GM12878 (cell line): Measurements from ENCODE around the gene HNRNPM. TPM values are rescaled to one million over a fixed set of nuclear protein-coding genes. Genes with fewer than 3 reads are reported as not detected.

ENCODE experiments used
- ATAC-seq: fragments of 200-7000 bp; cut with Tn5 transposase; 3 replicates; pipeline ENCODE4 v1.9.1; 2020; ENCODE audit warnings: mild to moderate bottlenecking, moderate library complexity
- BruUV-seq: library from RNA; stranded (reverse); fragments of 400-500 nt; replicated peaks from 2 replicates; lab custom pipeline; 2021; lab: Mats Ljungman, UMichigan
- CTCF ChIA-PET: fragments of 300-600 bp; sonication (Branson Sonifier 250); formaldehyde crosslinking; extraction: SDS; loops from one replicate; lab custom pipeline; 2021; ENCODE audit warnings: inconsistent platforms; lab: Yijun Ruan, JAX
- POLR2A ChIA-PET: fragments of 350-600 bp; formaldehyde crosslinking; extraction: SDS; loops from one replicate; lab custom pipeline; 2021; ENCODE audit warnings: inconsistent platforms; lab: Charles Lee
- RAD21 ChIA-PET: fragments of 300-600 bp; sonication (Branson Sonifier 250); formaldehyde crosslinking; loops from one replicate; lab custom pipeline; 2023; ENCODE audit warnings: antibody characterized with exemption; ENCODE audit not compliant: unreplicated experiment; lab: Charles Lee
- SMC1A ChIA-PET: fragments of 300-600 bp; sonication (Branson Sonifier 250); formaldehyde crosslinking; loops from one replicate; lab custom pipeline; 2023; ENCODE audit not compliant: unreplicated experiment, uncharacterized antibody; lab: Charles Lee
- DNase-seq: peaks from one replicate; pipeline ENCODE4 v3.0.0-alpha.2; 2011; ENCODE audit warnings: low read depth, low spot score
- FAIRE-seq: peaks from 3 replicates; lab custom pipeline; 2011; peaks lifted over from hg19 to GRCh38; lab: Jason Lieb, UNC
- H2AFZ ChIP-seq: 2 replicates; pipeline ENCODE4 v1.6.0; 2011; ENCODE audit warnings: low read depth, low read length, control low read depth; ENCODE audit not compliant: control insufficient read depth
- H3K27ac ChIP-seq: 2 replicates; pipeline ENCODE4 v1.5.1; 2011; ENCODE audit warnings: control low read depth; ENCODE audit not compliant: control insufficient read depth, insufficient read depth
- H3K27me3 ChIP-seq, 2 experiments: replicated peaks in 1 of 2; 2 replicates each; pipeline versions ENCODE4 v1.6.0 to v1.6.1; 2011; ENCODE audit warnings: low read length in 1 of 2; ENCODE audit not compliant: control insufficient read depth in 2 of 2, insufficient read depth in 2 of 2
- H3K36me3 ChIP-seq, 2 experiments: 2 replicates each; pipeline ENCODE4 v1.5.1; 2011; ENCODE audit warnings: low read length in 1 of 2; ENCODE audit not compliant: control insufficient read depth in 2 of 2, insufficient read depth in 2 of 2
- H3K4me1 ChIP-seq: 2 replicates; pipeline ENCODE4 v1.6.1; 2011; ENCODE audit warnings: mild to moderate bottlenecking, low read length, moderate library complexity, mixed read lengths; ENCODE audit not compliant: control insufficient read depth, insufficient read depth
- H3K4me2 ChIP-seq: 2 replicates; pipeline ENCODE4 v1.6.0; 2011; ENCODE audit warnings: control low read depth; ENCODE audit not compliant: control insufficient read depth, insufficient read depth
- H3K4me3 ChIP-seq: fragments of 200-600 bp; sonication (generic); 2 replicates; pipeline ENCODE4 v1.5.1; 2016
- H3K79me2 ChIP-seq: 2 replicates; pipeline ENCODE4 v1.6.0; 2011; ENCODE audit warnings: low read length; ENCODE audit not compliant: control insufficient read depth, insufficient read depth
- H3K9ac ChIP-seq: 2 replicates; pipeline ENCODE4 v1.8.0; 2011; ENCODE audit warnings: low read length, control low read depth, mixed read lengths; ENCODE audit not compliant: control insufficient read depth, insufficient read depth
- H3K9me3 ChIP-seq: replicated peaks from 3 replicates; pipeline ENCODE4 v1.5.1; 2011; ENCODE audit warnings: mild to moderate bottlenecking, low read length; ENCODE audit not compliant: control insufficient read depth, insufficient read depth
- H4K20me1 ChIP-seq: 2 replicates; pipeline ENCODE4 v1.6.0; 2011; ENCODE audit not compliant: control insufficient read depth, insufficient read depth
- BHLHE40 ChIP-seq, 2 experiments: fragments of 450-650 bp in 1 of 2; IDR thresholded peaks; 2 replicates each; pipeline ENCODE4 v1.6.1; 2011 to 2017; ENCODE audit warnings: low read depth in 2 of 2, borderline replicate concordance in 1 of 2, improper control_type of control experiment in 1 of 2, low read length in 1 of 2, mild to moderate bottlenecking in 1 of 2
- CBFB ChIP-seq: IDR thresholded peaks from 2 replicates; pipeline ENCODE4 v1.6.1; 2016; ENCODE audit warnings: antibody characterized with exemption, low read depth
- DPF2 ChIP-seq: fragments of 450-650 bp; IDR thresholded peaks from 2 replicates; pipeline ENCODE4 v1.6.1; 2017; ENCODE audit warnings: mild to moderate bottlenecking
- EED ChIP-seq: sonication (generic); IDR thresholded peaks from 2 replicates; pipeline ENCODE4 v1.6.1; 2016; ENCODE audit warnings: antibody characterized with exemption, low read depth
- GATAD2B ChIP-seq: fragments of 450-650 bp; conservative IDR thresholded peaks from 2 replicates; pipeline ENCODE4 v1.6.1; 2017; ENCODE audit warnings: low read depth, mild to moderate bottlenecking, moderate library complexity
- JUND ChIP-seq: IDR thresholded peaks from 2 replicates; pipeline ENCODE4 v1.6.1; 2012; ENCODE audit warnings: low read depth, mild to moderate bottlenecking, low read length, improper control_type of control experiment, moderate library complexity
- MEF2A ChIP-seq: IDR thresholded peaks from 2 replicates; pipeline ENCODE4 v1.6.1; 2011; ENCODE audit warnings: low read depth, mild to moderate bottlenecking, low read length, moderate library complexity; ENCODE audit not compliant: insufficient read depth
- MTA2 ChIP-seq: fragments of 450-650 bp; IDR thresholded peaks from 2 replicates; pipeline ENCODE4 v1.6.1; 2016; ENCODE audit warnings: low read depth, mild to moderate bottlenecking, moderate library complexity
- MYC ChIP-seq: IDR thresholded peaks from 2 replicates; pipeline ENCODE4 v1.6.1; 2011; ENCODE audit warnings: mild to moderate bottlenecking, low read length, moderate library complexity, inconsistent platforms; ENCODE audit not compliant: insufficient read depth, insufficient replicate concordance, insufficient read length, severe bottlenecking
- NBN ChIP-seq: fragments of 450-650 bp; IDR thresholded peaks from 2 replicates; pipeline ENCODE4 v1.6.1; 2016
- NFIC ChIP-seq: IDR thresholded peaks from 2 replicates; pipeline ENCODE4 v1.6.1; 2012; ENCODE audit warnings: low read depth, mild to moderate bottlenecking, inconsistent platforms, low read length, moderate library complexity
- PML ChIP-seq: IDR thresholded peaks from 2 replicates; pipeline ENCODE4 v1.6.1; 2012; ENCODE audit warnings: low read length, inconsistent platforms
- POLR2A ChIP-seq: IDR thresholded peaks from 2 replicates; pipeline ENCODE4 v1.6.1; 2011; ENCODE audit warnings: low read depth, mild to moderate bottlenecking, low read length
- POU2F2 ChIP-seq: IDR thresholded peaks from 3 replicates; pipeline ENCODE4 v1.6.1; 2011; ENCODE audit warnings: low read depth, mild to moderate bottlenecking, low read length, borderline replicate concordance
- RB1 ChIP-seq: fragments of 450-650 bp; formaldehyde crosslinking; IDR thresholded peaks from 2 replicates; pipeline ENCODE4 v1.6.1; 2017; ENCODE audit warnings: mild to moderate bottlenecking, borderline replicate concordance
- RCOR1 ChIP-seq: conservative IDR thresholded peaks from 2 replicates; pipeline ENCODE4 v1.6.1; 2012; ENCODE audit warnings: low read depth, low read length, improper control_type of control experiment
- RELA ChIP-seq: fragments of 450-650 bp; IDR thresholded peaks from 2 replicates; pipeline ENCODE4 v1.8.0; 2014; ENCODE audit warnings: borderline replicate concordance; ENCODE audit not compliant: partially characterized antibody
- SMC3 ChIP-seq: IDR thresholded peaks from 2 replicates; pipeline ENCODE4 v1.6.1; 2011; ENCODE audit warnings: low read length, improper control_type of control experiment, borderline replicate concordance
- SRF ChIP-seq, 2 experiments: IDR thresholded peaks; 2 replicates each; pipeline ENCODE4 v1.6.1; 2011; ENCODE audit warnings: low read depth in 2 of 2, low read length in 2 of 2, mild to moderate bottlenecking in 1 of 2, moderate library complexity in 1 of 2
- WGBS: methylation state at CpG from one replicate; pipeline ENCODE4 v1.1.6; 2016; ENCODE audit warnings: low lambda C conversion rate; ENCODE audit not compliant: insufficient replicate concordance, insufficient coverage; ENCODE audit errors: missing lambda C conversion rate; 5-methylcytosine and 5-hydroxymethylcytosine counted together
- in situ Hi-C: fragments of 300-500 bp; cut with MboI; formaldehyde crosslinking; loops from 9 replicates; pipeline ENCODE4 v1.14.3; 2018; ENCODE audit warnings: mixed read lengths
- intact Hi-C: fragments of 100-400 bp; cut with micrococcal nuclease; formaldehyde crosslinking; loops from one replicate; pipeline ENCODE4 v1.14.2; 2022; ENCODE audit not compliant: unreplicated experiment
- polyA plus RNA-seq, 11 experiments: library from polyadenylated mRNA; depleted of rRNA in 4 of 11; unstranded in 6 of 11; stranded (reverse) in 5 of 11; fragments of >200 nt; fragmentation: Nextera tagmentation in 4 of 11; fragmentation: Illumina TruSeq in 1 of 11; extraction: Ambion mirVana in 4 of 11; extraction: Trizol in 1 of 11; gene quantifications; 1 replicate in 1 of 11; 2 replicates in 10 of 11; pipeline versions ENCODE4 v1.2.1 to v1.2.3, GENCODE V29; 2011 to 2016; ENCODE audit warnings: inconsistent platforms in 2 of 11, missing spikeins in 2 of 11, low read depth in 1 of 11
- total RNA-seq, 4 experiments: library from RNA; depleted of rRNA in 3 of 4; stranded (reverse); fragments of >200 nt in 3 of 4; fragmentation: Illumina TruSeq in 1 of 4; extraction: Trizol in 1 of 4; gene quantifications; 2 replicates each; pipeline versions ENCODE4 v1.2.1 to v1.2.3, GENCODE V29; 2013 to 2021
- TF ChIP-seq, protein P1 (sequence below), 3 experiments: IDR thresholded peaks in 2 of 3; conservative IDR thresholded peaks in 1 of 3; 2 replicates each; pipeline ENCODE4 v1.5.1; 2011; ENCODE audit warnings: low read depth in 3 of 3, low read length in 3 of 3, mild to moderate bottlenecking in 3 of 3, control low read depth in 2 of 3, moderate library complexity in 2 of 3, inconsistent platforms in 1 of 3, mixed read lengths in 1 of 3; ENCODE audit not compliant: control insufficient read depth in 2 of 3, insufficient read depth in 1 of 3; ENCODE audit errors: extremely low read depth in 1 of 3
- TF ChIP-seq, protein P2 (sequence below): fragments of 450-650 bp; IDR thresholded peaks from 2 replicates; pipeline ENCODE4 v1.6.1; 2017; ENCODE audit warnings: low read depth, mild to moderate bottlenecking, moderate library complexity

The HNRNPM gene
- total and polyA plus RNA-seq, 10 of the 15 experiments (the other 5 are each of a cell fraction or from before 2014, with no cell fraction given), result 14.3 to 415 (median 198) TPM

DNA sequence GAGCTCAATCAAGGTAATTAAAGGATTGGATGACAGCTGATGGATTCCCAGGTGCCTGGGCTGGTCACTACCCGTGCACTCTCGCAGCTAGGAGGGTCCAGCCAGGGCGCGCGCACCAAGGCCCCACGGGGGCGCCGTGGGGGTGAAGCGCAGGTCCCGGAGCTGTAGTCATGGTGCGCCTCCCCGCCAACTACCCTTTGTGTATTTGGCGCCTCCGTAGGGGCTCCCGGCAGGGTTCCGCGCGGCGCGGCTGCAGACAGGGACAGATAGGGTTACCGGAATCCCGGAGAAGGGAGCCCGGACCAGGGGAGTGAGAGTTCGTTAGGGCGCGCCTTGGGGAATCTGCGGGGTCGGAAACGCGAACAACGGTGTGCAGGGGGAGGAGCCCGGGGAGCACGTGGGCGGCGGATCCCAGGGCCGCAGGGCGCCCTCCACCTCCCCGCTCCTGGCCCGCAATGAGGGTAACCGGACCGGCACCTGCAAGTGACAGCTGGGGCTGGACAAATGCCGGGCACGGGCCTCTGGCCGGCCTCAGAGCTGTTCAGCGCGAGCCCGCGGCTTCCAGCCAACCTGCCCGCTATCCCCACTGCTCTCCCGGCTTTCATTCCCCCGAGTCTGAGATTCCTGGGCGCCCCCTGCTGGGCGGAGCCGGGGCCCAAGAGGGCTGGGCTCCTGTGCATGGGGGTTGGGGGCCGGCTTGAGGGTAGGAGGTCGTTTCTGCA, 61.1 kb downstream of the HNRNPM start:
- peak overlapping the region; percentile 99 for H3K4me2 ChIP-seq
- no TSS peak for BruUV-seq
- no peak for FAIRE-seq
- intact Hi-C loops, result loop anchor here (2.0 kb wide), 1 partner anchor 93 kb away; the partner anchor contains the start of gene MARCHF2
- H3K27ac ChIP-seq, result peak overlapping the region; percentile 33; the same call in 1 of the 2 replicates
- in situ Hi-C loops, result no loop called here
- no peak for DNase-seq
- no peaks in the 10 kb centered on the region for H3K9me3 ChIP-seq
- H2AFZ ChIP-seq, result peak overlapping the region; percentile 91
- no peaks in the 10 kb centered on the region for H3K27me3 ChIP-seq
- H3K79me2 ChIP-seq, result no peaks in the 10 kb centered on the region
- H4K20me1 ChIP-seq, result no peaks in the 10 kb centered on the region
- RAD21 ChIA-PET, result interaction anchor here (0.7 to 2.5 kb wide), 7 partner anchors 61 to 152 kb away, joined by 3 to 16 read pairs (median 3); partner anchors contain the start of genes HNRNPM and MARCHF2
- POLR2A ChIA-PET, result interaction anchor here (1.4 kb wide), 2 partner anchors 8 to 19 kb away, joined by 3 to 8 read pairs; partner anchors contain the start of gene ZNF414
- WGBS, result under 1% methylated on average over 43 of the region's 56 CpGs
- peak overlapping the region; percentile 58 for H3K9ac ChIP-seq
- CTCF ChIA-PET, result interaction anchor here (0.6 to 3.7 kb wide), 13 partner anchors 8 to 336 kb away, joined by 3 to 29 read pairs (median 5); partner anchors contain the start of genes MARCHF2 and ZNF414
- H3K36me3 ChIP-seq, result no peaks in the 10 kb centered on the region
- SMC1A ChIA-PET, result interaction anchor here (0.9 to 1.5 kb wide), 5 partner anchors 30 to 144 kb away, joined by 3 to 4 read pairs (median 3); no protein-coding TSS in a partner anchor
- peaks cover 4% of the 10 kb centered on the region; the same call in 1 of the 2 replicates for H3K4me1 ChIP-seq
- peak overlapping the region; percentile 69 for H3K4me3 ChIP-seq
- peak; percentile 83 for ATAC-seq
- TF ChIP-seq JUND (no peak), BHLHE40 (IDR thresholded peaks at IDR 0.05; ENCODE audit: borderline replicate concordance in 1 of 2, low read depth in 2 of 2, low read length in 1 of 2) (peak; percentile 18 to 62; a peak in 2 of 4 replicates), MYC (peak; percentile 73), GATAD2B (peak; percentile 86; the same call in 1 of the 2 replicates), RB1 (peak; percentile 64; the same call in 1 of the 2 replicates), MEF2A (no peak), POU2F2 (no peak), POLR2A (peak; percentile 65), DPF2 (peak; percentile 72), SRF (IDR thresholded peaks at IDR 0.05; ENCODE audit: low read depth in 2 of 2, low read length in 2 of 2) (0 out of 4 replicates have a peak, but pooled peaks of 1 of the 2 experiments have one; percentile 16), RELA (no peak), NFIC (no peak), SMC3 (peak; percentile 60), PML (no peak), EED (peak; percentile 82), MTA2 (no peak), CBFB (0 out of 2 replicates have a peak, but pooled peaks have one; percentile 19), NBN (peak; percentile 66), RCOR1 (no peak)
- TF ChIP-seq, protein P1, sequence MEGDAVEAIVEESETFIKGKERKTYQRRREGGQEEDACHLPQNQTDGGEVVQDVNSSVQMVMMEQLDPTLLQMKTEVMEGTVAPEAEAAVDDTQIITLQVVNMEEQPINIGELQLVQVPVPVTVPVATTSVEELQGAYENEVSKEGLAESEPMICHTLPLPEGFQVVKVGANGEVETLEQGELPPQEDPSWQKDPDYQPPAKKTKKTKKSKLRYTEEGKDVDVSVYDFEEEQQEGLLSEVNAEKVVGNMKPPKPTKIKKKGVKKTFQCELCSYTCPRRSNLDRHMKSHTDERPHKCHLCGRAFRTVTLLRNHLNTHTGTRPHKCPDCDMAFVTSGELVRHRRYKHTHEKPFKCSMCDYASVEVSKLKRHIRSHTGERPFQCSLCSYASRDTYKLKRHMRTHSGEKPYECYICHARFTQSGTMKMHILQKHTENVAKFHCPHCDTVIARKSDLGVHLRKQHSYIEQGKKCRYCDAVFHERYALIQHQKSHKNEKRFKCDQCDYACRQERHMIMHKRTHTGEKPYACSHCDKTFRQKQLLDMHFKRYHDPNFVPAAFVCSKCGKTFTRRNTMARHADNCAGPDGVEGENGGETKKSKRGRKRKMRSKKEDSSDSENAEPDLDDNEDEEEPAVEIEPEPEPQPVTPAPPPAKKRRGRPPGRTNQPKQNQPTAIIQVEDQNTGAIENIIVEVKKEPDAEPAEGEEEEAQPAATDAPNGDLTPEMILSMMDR (IDR thresholded peaks at IDR 0.05 in 2 of 3, conservative IDR thresholded peaks at IDR 0.05 in 1 of 3; ENCODE audit: control insufficient read depth in 2 of 3, extremely low read depth in 1 of 3, insufficient read depth in 1 of 3, low read depth in 3 of 3, low read length in 3 of 3), result peak; percentile 76 to 87 (median 77)
- TF ChIP-seq, protein P2, sequence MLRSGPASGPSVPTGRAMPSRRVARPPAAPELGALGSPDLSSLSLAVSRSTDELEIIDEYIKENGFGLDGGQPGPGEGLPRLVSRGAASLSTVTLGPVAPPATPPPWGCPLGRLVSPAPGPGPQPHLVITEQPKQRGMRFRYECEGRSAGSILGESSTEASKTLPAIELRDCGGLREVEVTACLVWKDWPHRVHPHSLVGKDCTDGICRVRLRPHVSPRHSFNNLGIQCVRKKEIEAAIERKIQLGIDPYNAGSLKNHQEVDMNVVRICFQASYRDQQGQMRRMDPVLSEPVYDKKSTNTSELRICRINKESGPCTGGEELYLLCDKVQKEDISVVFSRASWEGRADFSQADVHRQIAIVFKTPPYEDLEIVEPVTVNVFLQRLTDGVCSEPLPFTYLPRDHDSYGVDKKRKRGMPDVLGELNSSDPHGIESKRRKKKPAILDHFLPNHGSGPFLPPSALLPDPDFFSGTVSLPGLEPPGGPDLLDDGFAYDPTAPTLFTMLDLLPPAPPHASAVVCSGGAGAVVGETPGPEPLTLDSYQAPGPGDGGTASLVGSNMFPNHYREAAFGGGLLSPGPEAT, result peak; percentile 55; the same call in 1 of the 2 replicates
